ENCODE data around the gene ATG5. TPM values are rescaled to one million over a fixed set of nuclear protein-coding genes. Genes with fewer than 3 reads are reported as not detected.

Gene ATG5
- total and polyA plus RNA-seq, 2 experiments from 2014 or later = 35.4 to 42.8 TPM

GRCh38 chr6:106188104-106188794 is 137.3 kb downstream of the ATG5 start:
- H3K9me2 ChIP-seq (replicated peaks; ENCODE audit: insufficient read depth) = no peaks in the 10 kb centered on the region
- 100% methylated on average over 1 of the region's 1 CpG for WGBS (ENCODE audit: low lambda C conversion rate, missing lambda C conversion rate)
- no peaks in the 10 kb centered on the region for H3K4me1 ChIP-seq (ENCODE audit: insufficient read depth)
- no peaks in the 10 kb centered on the region for H3K27me3 ChIP-seq
- no peak overlapping the region for H3K4me2 ChIP-seq
- H3K9me3 ChIP-seq (ENCODE audit: low read depth) = no peaks in the 10 kb centered on the region
- DNase-seq (ENCODE audit: low spot score) = no peak
- H3K4me3 ChIP-seq = no peak overlapping the region
- H4K20me1 ChIP-seq (ENCODE audit: insufficient read depth, poor library complexity, severe bottlenecking) = no peaks in the 10 kb centered on the region
- peaks cover 5% of the 10 kb centered on the region for H3K36me3 ChIP-seq (replicated peaks; ENCODE audit: insufficient read depth, low read depth)
- H3K27ac ChIP-seq = no peak overlapping the region
- no peak overlapping the region for H2AFZ ChIP-seq
- H3K79me2 ChIP-seq = no peaks in the 10 kb centered on the region
- no peak for TF ChIP-seq EZH2phosphoT487 (IDR thresholded peaks at IDR 0.05; ENCODE audit: low read depth, severe bottlenecking, unreplicated experiment)

GRCh38 chr6:106187424-106187982 is 138.1 kb downstream of the ATG5 start:
- Histone ChIP-seq H3K9me3 (ENCODE audit: low read depth) (no peaks in the 10 kb centered on the region), H3K27me3 (no peaks in the 10 kb centered on the region), H3K27ac (no peak overlapping the region), H3K4me1 (ENCODE audit: insufficient read depth) (no peaks in the 10 kb centered on the region), H3K36me3 (replicated peaks; ENCODE audit: insufficient read depth, low read depth) (peaks cover 5% of the 10 kb centered on the region), H2AFZ (no peak overlapping the region), H3K79me2 (no peaks in the 10 kb centered on the region), H3K4me3 (no peak overlapping the region), H3K4me2 (no peak overlapping the region), H4K20me1 (ENCODE audit: insufficient read depth, poor library complexity, severe bottlenecking) (no peaks in the 10 kb centered on the region), H3K9me2 (replicated peaks; ENCODE audit: insufficient read depth) (no peaks in the 10 kb centered on the region)
- no peak for DNase-seq (ENCODE audit: low spot score)
- WGBS (ENCODE audit: low lambda C conversion rate, missing lambda C conversion rate) = 58% methylated on average over 1 of the region's 1 CpG
- no peak for TF ChIP-seq EZH2phosphoT487 (IDR thresholded peaks at IDR 0.05; ENCODE audit: low read depth, severe bottlenecking, unreplicated experiment)
- no peak for TF ChIP-seq EZH2 (IDR thresholded peaks at IDR 0.05; ENCODE audit: borderline replicate concordance)
- no peak for TF ChIP-seq CTCF (IDR thresholded peaks at IDR 0.05; ENCODE audit: poor library complexity)

- 93% methylated on average over 2 of the region's 2 CpGs for WGBS (ENCODE audit: low lambda C conversion rate, missing lambda C conversion rate)
- no peaks in the 10 kb centered on the region for H3K79me2 ChIP-seq
- no peaks in the 10 kb centered on the region for H3K4me1 ChIP-seq (ENCODE audit: insufficient read depth)
- no peak for DNase-seq (ENCODE audit: low spot score)
- H3K36me3 ChIP-seq (replicated peaks; ENCODE audit: insufficient read depth, low read depth) = peaks cover 5% of the 10 kb centered on the region
- no peak overlapping the region for H3K4me3 ChIP-seq
- H3K4me2 ChIP-seq = no peak overlapping the region
- no peaks in the 10 kb centered on the region for H4K20me1 ChIP-seq (ENCODE audit: insufficient read depth, poor library complexity, severe bottlenecking)
- H3K9me3 ChIP-seq (ENCODE audit: low read depth) = no peaks in the 10 kb centered on the region
- H3K27ac ChIP-seq = no peak overlapping the region
- no peak for TF ChIP-seq CTCF (IDR thresholded peaks at IDR 0.05; ENCODE audit: poor library complexity)
- TF ChIP-seq EZH2phosphoT487 (IDR thresholded peaks at IDR 0.05; ENCODE audit: low read depth, severe bottlenecking, unreplicated experiment) = no peak
- TF ChIP-seq EZH2 (IDR thresholded peaks at IDR 0.05; ENCODE audit: borderline replicate concordance) = no peak
- no peaks in the 10 kb centered on the region for H3K9me2 ChIP-seq (replicated peaks; ENCODE audit: insufficient read depth)
- no peak overlapping the region for H2AFZ ChIP-seq
- H3K27me3 ChIP-seq = no peaks in the 10 kb centered on the region
These were observed 138.8 kb downstream of the ATG5 start for GRCh38 chr6:106186714-106187113.

- no peaks in the 10 kb centered on the region for H3K79me2 ChIP-seq
- H3K4me1 ChIP-seq (ENCODE audit: insufficient read depth) = no peaks in the 10 kb centered on the region
- WGBS (ENCODE audit: low lambda C conversion rate, missing lambda C conversion rate) = 91% methylated on average over 3 of the region's 3 CpGs
- peaks cover 5% of the 10 kb centered on the region for H3K36me3 ChIP-seq (replicated peaks; ENCODE audit: insufficient read depth, low read depth)
- no peak for TF ChIP-seq EZH2phosphoT487 (IDR thresholded peaks at IDR 0.05; ENCODE audit: low read depth, severe bottlenecking, unreplicated experiment)
- TF ChIP-seq CTCF (IDR thresholded peaks at IDR 0.05; ENCODE audit: poor library complexity) = no peak
- TF ChIP-seq EZH2 (IDR thresholded peaks at IDR 0.05; ENCODE audit: borderline replicate concordance) = no peak
- H4K20me1 ChIP-seq (ENCODE audit: insufficient read depth, poor library complexity, severe bottlenecking) = no peaks in the 10 kb centered on the region
- H3K27ac ChIP-seq = no peak overlapping the region
- H2AFZ ChIP-seq = no peak overlapping the region
- no peaks in the 10 kb centered on the region for H3K9me3 ChIP-seq (ENCODE audit: low read depth)
- no peaks in the 10 kb centered on the region for H3K27me3 ChIP-seq
- H3K4me3 ChIP-seq = no peak overlapping the region
- H3K9me2 ChIP-seq (replicated peaks; ENCODE audit: insufficient read depth) = no peaks in the 10 kb centered on the region
- no peak for DNase-seq (ENCODE audit: low spot score)
- no peak overlapping the region for H3K4me2 ChIP-seq
These were observed 139.4 kb downstream of the ATG5 start for GRCh38 chr6:106186172-106186571.
